ENCODE data around the gene TNS1.
"Not testable (repeated sequence)": the region's sequence is repeated elsewhere in the genome, so short reads cannot be mapped to it uniquely, and the experiment has no call there.

TNS1 gene

DNA sequence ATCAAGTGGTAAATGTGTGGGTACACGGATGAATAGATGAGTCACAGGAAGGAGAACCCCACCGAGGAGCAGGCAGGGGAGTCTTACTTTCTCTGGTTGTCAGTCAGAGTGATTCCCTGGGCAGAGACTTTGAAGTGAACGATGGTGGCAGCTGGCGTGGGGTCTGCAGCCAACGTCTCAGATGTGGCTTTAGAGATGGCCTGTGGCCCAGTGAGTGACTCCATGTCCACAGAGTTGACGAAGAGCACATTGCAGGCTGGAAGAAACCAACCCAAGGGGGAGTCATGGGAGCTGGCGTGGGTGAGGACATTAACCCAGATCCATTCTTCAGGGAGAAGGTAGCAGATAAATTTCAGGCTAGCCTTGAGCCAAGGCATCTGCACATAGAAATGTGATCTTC, 193.1 kb downstream of the TNS1 start:
- no peaks in the 10 kb centered on the region for H3K4me1 ChIP-seq (ENCODE audit: insufficient read depth, low read length, poor library complexity, severe bottlenecking)
- H3K4me2 ChIP-seq (ENCODE audit: low read depth, low read length, poor library complexity, severe bottlenecking), result no peak overlapping the region
- no peak overlapping the region for H2AFZ ChIP-seq (ENCODE audit: low read length)
- peaks cover 4% of the 10 kb centered on the region; the same call in 1 of the 2 replicates for H3K36me3 ChIP-seq (ENCODE audit: insufficient read depth, low read length)
- no peaks in the 10 kb centered on the region for H3K27me3 ChIP-seq (ENCODE audit: insufficient read depth, low read length, poor library complexity, severe bottlenecking)
- H3K79me2 ChIP-seq (ENCODE audit: insufficient read depth, low read length), result no peaks in the 10 kb centered on the region
- H3K4me3 ChIP-seq (ENCODE audit: low read length, poor library complexity, severe bottlenecking), result no peak overlapping the region
- H3K9me3 ChIP-seq (ENCODE audit: insufficient read depth, low read depth, low read length), result no peaks in the 10 kb centered on the region
- no peak for TF ChIP-seq EZH2phosphoT487 (IDR thresholded peaks at IDR 0.05; ENCODE audit: borderline replicate concordance)
- TF ChIP-seq, protein P1, sequence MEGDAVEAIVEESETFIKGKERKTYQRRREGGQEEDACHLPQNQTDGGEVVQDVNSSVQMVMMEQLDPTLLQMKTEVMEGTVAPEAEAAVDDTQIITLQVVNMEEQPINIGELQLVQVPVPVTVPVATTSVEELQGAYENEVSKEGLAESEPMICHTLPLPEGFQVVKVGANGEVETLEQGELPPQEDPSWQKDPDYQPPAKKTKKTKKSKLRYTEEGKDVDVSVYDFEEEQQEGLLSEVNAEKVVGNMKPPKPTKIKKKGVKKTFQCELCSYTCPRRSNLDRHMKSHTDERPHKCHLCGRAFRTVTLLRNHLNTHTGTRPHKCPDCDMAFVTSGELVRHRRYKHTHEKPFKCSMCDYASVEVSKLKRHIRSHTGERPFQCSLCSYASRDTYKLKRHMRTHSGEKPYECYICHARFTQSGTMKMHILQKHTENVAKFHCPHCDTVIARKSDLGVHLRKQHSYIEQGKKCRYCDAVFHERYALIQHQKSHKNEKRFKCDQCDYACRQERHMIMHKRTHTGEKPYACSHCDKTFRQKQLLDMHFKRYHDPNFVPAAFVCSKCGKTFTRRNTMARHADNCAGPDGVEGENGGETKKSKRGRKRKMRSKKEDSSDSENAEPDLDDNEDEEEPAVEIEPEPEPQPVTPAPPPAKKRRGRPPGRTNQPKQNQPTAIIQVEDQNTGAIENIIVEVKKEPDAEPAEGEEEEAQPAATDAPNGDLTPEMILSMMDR (conservative IDR thresholded peaks at IDR 0.05; ENCODE audit: low read length), result no peak
- H3K9me2 ChIP-seq (replicated peaks; ENCODE audit: low read depth, low read length), result no peaks in the 10 kb centered on the region
- H3F3A ChIP-seq (ENCODE audit: low read depth), result no peaks in the 10 kb centered on the region
- H3K9ac ChIP-seq (ENCODE audit: low read depth, low read length, poor library complexity, severe bottlenecking), result no peak overlapping the region
- no peaks in the 10 kb centered on the region for H4K20me1 ChIP-seq (ENCODE audit: insufficient read depth, low read length, poor library complexity, severe bottlenecking)

DNA sequence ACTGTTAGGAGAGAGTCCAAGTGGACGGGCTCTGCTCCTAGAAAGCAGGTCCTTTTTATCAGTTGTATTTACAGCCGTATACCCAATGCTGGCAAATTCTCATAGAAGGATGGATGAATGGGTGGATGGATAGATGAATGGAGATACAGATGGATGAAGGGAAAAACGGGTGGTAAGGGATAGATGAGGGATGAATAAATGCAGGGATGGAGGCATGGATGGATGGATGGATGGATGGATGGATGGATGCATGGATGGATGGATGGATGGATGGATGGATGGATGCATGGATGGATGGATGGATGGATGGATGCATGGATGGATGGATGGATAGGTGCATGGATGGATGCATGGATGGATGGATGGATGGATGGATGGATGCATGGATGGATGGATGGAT, 193.8 kb downstream of the TNS1 start:
- H3K4me1 ChIP-seq (ENCODE audit: insufficient read depth, low read length, poor library complexity, severe bottlenecking); H3F3A ChIP-seq (ENCODE audit: low read depth); H3K36me3 ChIP-seq (ENCODE audit: insufficient read depth, low read length); H2AFZ ChIP-seq (ENCODE audit: low read length); H3K4me2 ChIP-seq (ENCODE audit: low read depth, low read length, poor library complexity, severe bottlenecking); H3K9ac ChIP-seq (ENCODE audit: low read depth, low read length, poor library complexity, severe bottlenecking); H3K9me3 ChIP-seq (ENCODE audit: insufficient read depth, low read depth, low read length); H3K4me3 ChIP-seq (ENCODE audit: low read length, poor library complexity, severe bottlenecking); H4K20me1 ChIP-seq (ENCODE audit: insufficient read depth, low read length, poor library complexity, severe bottlenecking); H3K27me3 ChIP-seq (ENCODE audit: insufficient read depth, low read length, poor library complexity, severe bottlenecking); H3K9me2 ChIP-seq (replicated peaks; ENCODE audit: low read depth, low read length); H3K79me2 ChIP-seq (ENCODE audit: insufficient read depth, low read length): not testable (repeated sequence)

DNA sequence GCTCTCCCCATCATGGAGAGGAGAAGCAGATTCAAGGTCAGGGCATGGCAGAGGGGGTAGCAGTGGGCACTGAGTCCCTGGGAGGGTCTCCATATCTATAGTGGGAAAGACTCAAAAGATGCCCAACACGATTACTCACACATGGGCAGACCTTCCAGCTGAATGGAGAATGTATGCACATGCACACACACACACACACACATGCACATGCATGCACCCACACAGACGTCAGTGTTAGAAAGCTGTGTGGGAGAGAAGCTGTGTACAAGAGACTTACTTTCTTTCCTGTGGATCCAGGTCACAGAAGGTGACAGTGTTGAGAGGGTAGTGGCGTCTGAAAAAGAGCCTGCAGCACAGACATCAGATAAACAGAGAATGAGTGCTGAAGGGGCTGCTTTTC, 194.5 kb downstream of the TNS1 start:
- TF ChIP-seq, protein P1 (conservative IDR thresholded peaks at IDR 0.05; ENCODE audit: low read length), result no peak
- TF ChIP-seq EZH2phosphoT487 (IDR thresholded peaks at IDR 0.05; ENCODE audit: borderline replicate concordance), result no peak
- Histone ChIP-seq H3K79me2 (ENCODE audit: insufficient read depth, low read length) (no peaks in the 10 kb centered on the region), H3K4me2 (ENCODE audit: low read depth, low read length, poor library complexity, severe bottlenecking) (no peak overlapping the region), H2AFZ (ENCODE audit: low read length) (no peak overlapping the region), H3K27me3 (ENCODE audit: insufficient read depth, low read length, poor library complexity, severe bottlenecking) (no peaks in the 10 kb centered on the region), H3K9me3 (ENCODE audit: insufficient read depth, low read depth, low read length) (no peaks in the 10 kb centered on the region), H4K20me1 (ENCODE audit: insufficient read depth, low read length, poor library complexity, severe bottlenecking) (no peaks in the 10 kb centered on the region), H3K4me1 (ENCODE audit: insufficient read depth, low read length, poor library complexity, severe bottlenecking) (no peaks in the 10 kb centered on the region), H3K36me3 (ENCODE audit: insufficient read depth, low read length) (peaks cover 4% of the 10 kb centered on the region; the same call in 1 of the 2 replicates), H3F3A (ENCODE audit: low read depth) (no peaks in the 10 kb centered on the region), H3K9me2 (replicated peaks; ENCODE audit: low read depth, low read length) (no peaks in the 10 kb centered on the region), H3K9ac (ENCODE audit: low read depth, low read length, poor library complexity, severe bottlenecking) (no peak overlapping the region), H3K4me3 (ENCODE audit: low read length, poor library complexity, severe bottlenecking) (no peak overlapping the region)

DNA sequence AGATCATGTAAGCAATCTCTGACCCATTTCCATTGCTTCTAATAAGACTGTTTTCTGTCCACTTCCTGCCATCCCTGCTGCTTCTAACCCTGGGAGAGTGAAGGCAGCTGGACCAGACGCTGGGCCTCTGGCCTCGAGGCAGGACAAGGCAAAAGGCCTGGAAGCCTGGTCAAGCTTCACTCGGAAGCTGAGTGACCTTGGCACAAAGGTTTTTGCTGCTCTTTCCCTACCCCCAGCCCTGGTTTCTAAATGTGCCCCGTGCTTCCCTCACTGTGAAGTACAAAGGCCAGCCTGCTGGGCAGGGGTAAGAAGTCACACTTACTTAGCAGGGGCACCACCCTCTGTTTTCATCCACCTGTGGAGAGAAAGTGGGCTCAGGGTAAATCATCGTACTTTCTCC, 195.0 kb downstream of the TNS1 start:
- Histone ChIP-seq H3K4me3 (ENCODE audit: low read length, poor library complexity, severe bottlenecking) (no peak overlapping the region), H3K9ac (ENCODE audit: low read depth, low read length, poor library complexity, severe bottlenecking) (no peak overlapping the region), H2AFZ (ENCODE audit: low read length) (no peak overlapping the region), H4K20me1 (ENCODE audit: insufficient read depth, low read length, poor library complexity, severe bottlenecking) (no peaks in the 10 kb centered on the region), H3K9me2 (replicated peaks; ENCODE audit: low read depth, low read length) (no peaks in the 10 kb centered on the region), H3F3A (ENCODE audit: low read depth) (no peaks in the 10 kb centered on the region), H3K4me1 (ENCODE audit: insufficient read depth, low read length, poor library complexity, severe bottlenecking) (no peaks in the 10 kb centered on the region), H3K4me2 (ENCODE audit: low read depth, low read length, poor library complexity, severe bottlenecking) (no peak overlapping the region), H3K27me3 (ENCODE audit: insufficient read depth, low read length, poor library complexity, severe bottlenecking) (no peaks in the 10 kb centered on the region), H3K79me2 (ENCODE audit: insufficient read depth, low read length) (no peaks in the 10 kb centered on the region), H3K36me3 (ENCODE audit: insufficient read depth, low read length) (peaks cover 4% of the 10 kb centered on the region; the same call in 1 of the 2 replicates), H3K9me3 (ENCODE audit: insufficient read depth, low read depth, low read length) (no peaks in the 10 kb centered on the region)
- TF ChIP-seq, protein P1 (conservative IDR thresholded peaks at IDR 0.05; ENCODE audit: low read length), result no peak
- TF ChIP-seq EZH2phosphoT487 (IDR thresholded peaks at IDR 0.05; ENCODE audit: borderline replicate concordance), result no peak

Measured in Loucy (cell line).